Measurements from ENCODE around the gene C12orf54. TPM values are rescaled to one million over a fixed set of nuclear protein-coding genes. Genes with fewer than 3 reads are reported as not detected.

Gene C12orf54
- total and polyA plus RNA-seq, 10 of the 15 experiments (the other 5 are each of a cell fraction or from before 2014, with no cell fraction given) = 0.79 to 7.8 (median 4.2) TPM

- BruUV-seq (replicated peaks) = no TSS peak
- Histone ChIP-seq H3K9ac (ENCODE audit: control insufficient read depth, insufficient read depth, low read length) (no peak overlapping the region), H3K4me3 (no peak overlapping the region), H3K9me3 (replicated peaks; ENCODE audit: control insufficient read depth, insufficient read depth, low read length) (no peaks in the 10 kb centered on the region), H3K27ac (ENCODE audit: control insufficient read depth, insufficient read depth) (no peak overlapping the region), H3K4me2 (ENCODE audit: control insufficient read depth, insufficient read depth) (no peak overlapping the region), H3K79me2 (ENCODE audit: control insufficient read depth, insufficient read depth, low read length) (no peaks in the 10 kb centered on the region), H2AFZ (ENCODE audit: control insufficient read depth, low read depth, low read length) (no peak overlapping the region), H4K20me1 (ENCODE audit: control insufficient read depth, insufficient read depth) (no peaks in the 10 kb centered on the region), H3K27me3 (replicated peaks in 1 of 2; ENCODE audit: control insufficient read depth in 2 of 2, insufficient read depth in 2 of 2, low read length in 1 of 2) (no peaks in the 10 kb centered on the region), H3K4me1 (ENCODE audit: control insufficient read depth, insufficient read depth, low read length) (0 out of 2 replicates have a peak, but pooled peaks cover 3% of the 10 kb centered on the region), H3K36me3 (ENCODE audit: control insufficient read depth in 2 of 2, insufficient read depth in 2 of 2, low read length in 1 of 2) (no peaks in the 10 kb centered on the region)
- no peak for TF ChIP-seq MYC (IDR thresholded peaks at IDR 0.05; ENCODE audit: insufficient read depth, insufficient read length, insufficient replicate concordance, low read length, severe bottlenecking)
- intact Hi-C loops (cut with micrococcal nuclease; ENCODE audit: unreplicated experiment) (no loop called here), in situ Hi-C loops (cut with MboI) (no loop called here)
- SMC1A ChIA-PET (ENCODE audit: uncharacterized antibody, unreplicated experiment) = no interaction called here
- CTCF ChIA-PET = no interaction called here
- no peak for FAIRE-seq
- 79% methylated on average over 3 of the region's 3 CpGs for whole genome bisulfite sequencing (ENCODE audit: insufficient coverage, insufficient replicate concordance, low lambda C conversion rate, missing lambda C conversion rate)
- no peak for DNase-seq (ENCODE audit: low read depth, low spot score)
- RAD21 ChIA-PET (ENCODE audit: unreplicated experiment) = no interaction called here
- no peak for ATAC-seq
- POLR2A ChIA-PET = no interaction called here
Measured at GRCh38 chr12:48482930-48483329, 632 bp downstream of the C12orf54 start.

GRCh38 chr12:48486261-48486660 is 4.0 kb downstream of the C12orf54 start:
- Histone ChIP-seq H4K20me1 (ENCODE audit: control insufficient read depth, insufficient read depth) (no peaks in the 10 kb centered on the region), H2AFZ (ENCODE audit: control insufficient read depth, low read depth, low read length) (no peak overlapping the region), H3K27ac (ENCODE audit: control insufficient read depth, insufficient read depth) (no peak overlapping the region), H3K36me3 (ENCODE audit: control insufficient read depth in 2 of 2, insufficient read depth in 2 of 2, low read length in 1 of 2) (no peaks in the 10 kb centered on the region), H3K27me3 (replicated peaks in 1 of 2; ENCODE audit: control insufficient read depth in 2 of 2, insufficient read depth in 2 of 2, low read length in 1 of 2) (no peaks in the 10 kb centered on the region), H3K4me3 (no peak overlapping the region), H3K9me3 (replicated peaks; ENCODE audit: control insufficient read depth, insufficient read depth, low read length) (no peaks in the 10 kb centered on the region), H3K4me2 (ENCODE audit: control insufficient read depth, insufficient read depth) (no peak overlapping the region), H3K4me1 (ENCODE audit: control insufficient read depth, insufficient read depth, low read length) (0 out of 2 replicates have a peak, but pooled peaks cover 5% of the 10 kb centered on the region), H3K79me2 (ENCODE audit: control insufficient read depth, insufficient read depth, low read length) (no peaks in the 10 kb centered on the region), H3K9ac (ENCODE audit: control insufficient read depth, insufficient read depth, low read length) (no peak overlapping the region)
- in situ Hi-C loops (cut with MboI) = no loop called here
- POLR2A ChIA-PET = no interaction called here
- 0% methylated on average over 2 of the region's 2 CpGs for WGBS (ENCODE audit: insufficient coverage, insufficient replicate concordance, low lambda C conversion rate, missing lambda C conversion rate)
- RAD21 ChIA-PET (ENCODE audit: unreplicated experiment) = interaction anchor here (1.5 kb wide), 1 partner anchor 40 kb away, joined by 4 read pairs; no protein-coding TSS in a partner anchor
- FAIRE-seq = no peak
- TF ChIP-seq CBFB (IDR thresholded peaks at IDR 0.05; ENCODE audit: low read depth) (no peak), CBX5 (IDR thresholded peaks at IDR 0.05; ENCODE audit: low read depth) (no peak), KLF5 (IDR thresholded peaks at IDR 0.05; ENCODE audit: partially characterized antibody) (no peak)
- no peak for DNase-seq (ENCODE audit: low read depth, low spot score)
- SMC1A ChIA-PET (ENCODE audit: uncharacterized antibody, unreplicated experiment) = interaction anchor here (0.9 to 1.4 kb wide), 3 partner anchors 13 to 132 kb away, joined by 3 to 5 read pairs (median 4); partner anchors contain the start of gene ANP32D
- no peak for ATAC-seq
- intact Hi-C loops (cut with micrococcal nuclease; ENCODE audit: unreplicated experiment) = no loop called here
- CTCF ChIA-PET = interaction anchor here (0.6 to 2.1 kb wide), 2 partner anchors 56 to 95 kb away, joined by 3 to 8 read pairs; no protein-coding TSS in a partner anchor
- BruUV-seq (replicated peaks) = no TSS peak
